ENCODE results near the gene CCBE1. TPM values are rescaled to one million over a fixed set of nuclear protein-coding genes. Genes with fewer than 3 reads are reported as not detected.

The CCBE1 gene
- total and polyA plus RNA-seq, 2 of the 4 experiments (the other 2 are of a cell fraction): 64.8 to 148 TPM

DNA sequence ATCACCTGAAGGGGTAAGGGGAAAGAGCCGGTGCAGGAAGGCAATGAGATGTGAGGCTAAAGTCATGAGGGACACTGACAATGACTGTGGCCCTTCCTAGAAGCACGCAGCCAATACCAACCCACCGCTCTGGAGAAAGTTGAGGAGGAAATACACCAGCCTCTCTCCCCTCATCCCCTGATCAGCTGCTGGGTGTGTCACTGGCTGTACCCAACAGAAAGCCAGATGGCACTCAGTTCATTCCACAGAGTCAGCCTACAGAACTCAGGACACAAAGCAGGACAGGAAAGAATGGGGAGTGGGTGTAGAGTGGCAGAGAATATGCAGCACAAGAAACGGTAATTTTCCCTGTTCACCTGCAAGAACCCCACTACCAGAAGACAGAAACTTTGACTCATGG, 29.7 kb downstream of the CCBE1 start:
- in situ Hi-C loops (cut with MboI; ENCODE audit: low sequenced_read_pairs): no loop called here
- no peaks in the 10 kb centered on the region for H3K36me3 ChIP-seq (ENCODE audit: control insufficient read depth, insufficient read depth, low read length)
- H3K18ac ChIP-seq (ENCODE audit: low read depth, low read length): no peak overlapping the region
- no peak overlapping the region for H3K9ac ChIP-seq (ENCODE audit: low read depth, low read length)
- dilution Hi-C loops (cut with HindIII; ENCODE audit: low sequenced_read_pairs, unreplicated experiment): no loop called here
- no peak overlapping the region for H3K4me2 ChIP-seq (ENCODE audit: low read depth, low read length)
- H3K4ac ChIP-seq (ENCODE audit: low read depth, low read length): 0 out of 2 replicates have a peak overlapping the region, but pooled peaks have one; percentile 5
- no peaks in the 10 kb centered on the region for H3K9me3 ChIP-seq (ENCODE audit: control insufficient read depth, insufficient read depth, low read length)
- POLR2A ChIA-PET (ENCODE audit: unreplicated experiment): no interaction called here
- CTCF ChIA-PET: no interaction called here
- no peak overlapping the region for H2BK120ac ChIP-seq (ENCODE audit: low read depth, low read length)
- peaks cover 33 to 81% of the 10 kb centered on the region in 2 experiments for H3K79me1 ChIP-seq (ENCODE audit: low read depth in 1 of 2, low read length in 2 of 2)
- no peak overlapping the region for H2BK5ac ChIP-seq (ENCODE audit: low read depth, low read length, poor library complexity, severe bottlenecking)
- DNase-seq (no peak), ATAC-seq (ENCODE audit: low read depth) (no peak)
- no peak overlapping the region for H2AFZ ChIP-seq (replicated peaks; ENCODE audit: low read length, poor library complexity)
- peaks cover 16% of the 10 kb centered on the region; the same call in 1 of the 2 replicates for H3K9me1 ChIP-seq (ENCODE audit: insufficient read depth, low read length)
- H2BK15ac ChIP-seq (ENCODE audit: low read depth, low read length): no peak overlapping the region
- H3K27ac ChIP-seq (ENCODE audit: insufficient read depth, low read length): no peak overlapping the region
- BruUV-seq (replicated peaks): no TSS peak
- no peak overlapping the region for H3K56ac ChIP-seq (ENCODE audit: extremely low read depth, insufficient read depth, low read length)
- intact Hi-C loops (cut with micrococcal nuclease): no loop called here
- H4K8ac ChIP-seq (ENCODE audit: low read depth in 2 of 2, low read length in 2 of 2): no peak overlapping the region; a peak in 1 of 4 replicates
- H3K4me3 ChIP-seq (ENCODE audit: insufficient read depth, low read depth, low read length): no peak overlapping the region
- no CpG with 5 or more reads among the region's 4 CpGs for WGBS, 2 experiments (ENCODE audit: extremely low coverage in 2 of 2, insufficient read length in 1 of 2)
- no peak overlapping the region for H2BK20ac ChIP-seq (ENCODE audit: low read depth, low read length)
- no peak overlapping the region for H3K14ac ChIP-seq (replicated peaks; ENCODE audit: low read depth, low read length)
- no peak overlapping the region for H2AK9ac ChIP-seq (replicated peaks; ENCODE audit: low read depth, low read length, poor library complexity)
- no peak overlapping the region for H4K91ac ChIP-seq (ENCODE audit: insufficient read depth, low read depth, low read length)
- H3K4me1 ChIP-seq (ENCODE audit: control insufficient read depth, insufficient read depth, low read length): peaks cover 31% of the 10 kb centered on the region
- H4K5ac ChIP-seq (ENCODE audit: low read depth, low read length): no peak overlapping the region
- peaks cover 22% of the 10 kb centered on the region for H4K20me1 ChIP-seq (ENCODE audit: insufficient read depth, low read length)
- TF ChIP-seq, protein P1, sequence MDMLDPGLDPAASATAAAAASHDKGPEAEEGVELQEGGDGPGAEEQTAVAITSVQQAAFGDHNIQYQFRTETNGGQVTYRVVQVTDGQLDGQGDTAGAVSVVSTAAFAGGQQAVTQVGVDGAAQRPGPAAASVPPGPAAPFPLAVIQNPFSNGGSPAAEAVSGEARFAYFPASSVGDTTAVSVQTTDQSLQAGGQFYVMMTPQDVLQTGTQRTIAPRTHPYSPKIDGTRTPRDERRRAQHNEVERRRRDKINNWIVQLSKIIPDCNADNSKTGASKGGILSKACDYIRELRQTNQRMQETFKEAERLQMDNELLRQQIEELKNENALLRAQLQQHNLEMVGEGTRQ (IDR thresholded peaks at IDR 0.05; ENCODE audit: low read depth, low read length): no peak
- TF ChIP-seq SMC3 (IDR thresholded peaks at IDR 0.05; ENCODE audit: low read depth, low read length): no peak
- TF ChIP-seq RAD21 (IDR thresholded peaks at IDR 0.05; ENCODE audit: low read length): no peak
- TF ChIP-seq MAZ (IDR thresholded peaks at IDR 0.05; ENCODE audit: borderline replicate concordance, low read depth, low read length): no peak
- TF ChIP-seq MAFK (IDR thresholded peaks at IDR 0.05; ENCODE audit: low read depth, low read length): no peak
- no peak for TF ChIP-seq MXI1 (IDR thresholded peaks at IDR 0.05; ENCODE audit: borderline replicate concordance, low read depth, low read length)
- no peak for TF ChIP-seq BHLHE40 (IDR thresholded peaks at IDR 0.05; ENCODE audit: low read depth, low read length)
- TF ChIP-seq FOS (IDR thresholded peaks at IDR 0.05; ENCODE audit: low read depth, low read length): no peak
- TF ChIP-seq POLR2A (IDR thresholded peaks at IDR 0.05; ENCODE audit: low read depth, low read length): no peak
- no peak for TF ChIP-seq RCOR1 (IDR thresholded peaks at IDR 0.05; ENCODE audit: insufficient replicate concordance, low read length)
- TF ChIP-seq, protein P2, sequence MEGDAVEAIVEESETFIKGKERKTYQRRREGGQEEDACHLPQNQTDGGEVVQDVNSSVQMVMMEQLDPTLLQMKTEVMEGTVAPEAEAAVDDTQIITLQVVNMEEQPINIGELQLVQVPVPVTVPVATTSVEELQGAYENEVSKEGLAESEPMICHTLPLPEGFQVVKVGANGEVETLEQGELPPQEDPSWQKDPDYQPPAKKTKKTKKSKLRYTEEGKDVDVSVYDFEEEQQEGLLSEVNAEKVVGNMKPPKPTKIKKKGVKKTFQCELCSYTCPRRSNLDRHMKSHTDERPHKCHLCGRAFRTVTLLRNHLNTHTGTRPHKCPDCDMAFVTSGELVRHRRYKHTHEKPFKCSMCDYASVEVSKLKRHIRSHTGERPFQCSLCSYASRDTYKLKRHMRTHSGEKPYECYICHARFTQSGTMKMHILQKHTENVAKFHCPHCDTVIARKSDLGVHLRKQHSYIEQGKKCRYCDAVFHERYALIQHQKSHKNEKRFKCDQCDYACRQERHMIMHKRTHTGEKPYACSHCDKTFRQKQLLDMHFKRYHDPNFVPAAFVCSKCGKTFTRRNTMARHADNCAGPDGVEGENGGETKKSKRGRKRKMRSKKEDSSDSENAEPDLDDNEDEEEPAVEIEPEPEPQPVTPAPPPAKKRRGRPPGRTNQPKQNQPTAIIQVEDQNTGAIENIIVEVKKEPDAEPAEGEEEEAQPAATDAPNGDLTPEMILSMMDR (conservative IDR thresholded peaks at IDR 0.05; ENCODE audit: low read depth, low read length): no peak
- peak overlapping the region; percentile 78; the same call in 1 of the 2 replicates for H2AK5ac ChIP-seq (ENCODE audit: low read depth, low read length)
- H3K27me3 ChIP-seq (ENCODE audit: control insufficient read depth, insufficient read depth, low read length): no peaks in the 10 kb centered on the region
- no peak overlapping the region for H3K23ac ChIP-seq (ENCODE audit: low read depth, low read length)

Measured in IMR-90 (cell line).